Thyroid gland (tissue), 4 donors: ENCODE measurements around the gene FAM124B.

ENCODE experiments used
- CTCF ChIP-seq, 6 experiments: fragments of 200-600 bp in 3 of 6; fragments of 450-650 bp in 3 of 6; sonication (generic) in 3 of 6; IDR thresholded peaks; one replicate each; pipeline ENCODE4 v1.5.1; 2016 to 2019; ENCODE audit warnings: antibody characterized with exemption in 6 of 6, mild to moderate bottlenecking in 2 of 6, inconsistent platforms in 1 of 6, moderate library complexity in 1 of 6
- POLR2A ChIP-seq, 2 donors: fragments of 450-650 bp; IDR thresholded peaks; one replicate each; pipeline ENCODE4 v1.6.1; 2017; ENCODE audit warnings: antibody characterized with exemption in 2 of 2, mild to moderate bottlenecking in 2 of 2, moderate library complexity in 1 of 2

- TF ChIP-seq CTCF (IDR thresholded peaks at IDR 0.05) (no peak), POLR2A (IDR thresholded peaks at IDR 0.05) (no peak)
Observed at GRCh38 chr2:224349396-224349795, 52.5 kb downstream of the FAM124B start.
